GM23248 (cell line): ENCODE results near the gene TRIM40.

Experiments used
- EZH2 ChIP-seq: fragments of 200-600 bp; sonication (generic); IDR thresholded peaks from 2 replicates; pipeline ENCODE4 v1.6.1; 2018; ENCODE audit warnings: antibody characterized with exemption, mild to moderate bottlenecking; ENCODE audit not compliant: insufficient read depth, poor library complexity, severe bottlenecking
- EZH2phosphoT487 ChIP-seq: fragments of 200-600 bp; sonication (generic); IDR thresholded peaks from 2 replicates; pipeline ENCODE4 v1.6.1; 2018; ENCODE audit warnings: antibody characterized with exemption, moderate library complexity, mild to moderate bottlenecking, low read depth; ENCODE audit not compliant: insufficient read depth

- TF ChIP-seq EZH2phosphoT487 (no peak), EZH2 (no peak)
Measured at GRCh38 chr6:30172681-30173080, 36.7 kb downstream of the TRIM40 start.
